T-cell (primary cell): ENCODE measurements around the gene SAMD4A. TPM values are rescaled to one million over a fixed set of nuclear protein-coding genes. Genes with fewer than 3 reads are reported as not detected.
A peak's percentile ranks its signal among the peaks of the same experiment; 100 is the strongest.

Experiments used
- ATAC-seq, 4 experiments: fragments of 200-7000 bp in 3 of 4; fragments of 150-1000 bp in 1 of 4; cut with Tn5 transposase; replicated peaks in 1 of 4; 1 replicate in 3 of 4; 2 replicates in 1 of 4; pipeline ENCODE4 v1.10.0; 2021; ENCODE audit warnings: moderate library complexity in 3 of 4, mild to moderate bottlenecking in 2 of 4, moderate number of reproducible peaks in 1 of 4
- CTCF ChIA-PET, 2 donors: fragments of 300-600 bp; sonication (Branson Sonifier 250); formaldehyde crosslinking; loops; one replicate each; lab custom pipeline; 2022; ENCODE audit warnings: antibody characterized with exemption in 2 of 2; lab: Charles Lee
- POLR2A ChIA-PET, 2 donors: fragments of 300-600 bp; sonication (Branson Sonifier 250); formaldehyde crosslinking; loops; one replicate each; lab custom pipeline; 2022; ENCODE audit warnings: antibody characterized with exemption in 2 of 2; lab: Charles Lee
- DNase-seq, 35 experiments: peaks; one replicate each; pipeline versions ENCODE4 v3.0.0 to v3.0.0-alpha.2; 2013 to 2023
- H3K27ac ChIP-seq: one replicate; pipeline ENCODE4 v1.5.1; 2013; ENCODE audit warnings: low read length
- H3K27me3 ChIP-seq, 2 experiments: replicated peaks in 1 of 2; 1 replicate in 1 of 2; 2 replicates in 1 of 2; pipeline versions ENCODE4 v1.6.1 to v1.7.0; 2013; ENCODE audit warnings: low read length in 1 of 2, mixed read lengths in 1 of 2; ENCODE audit not compliant: control insufficient read depth in 2 of 2, insufficient read depth in 2 of 2; ENCODE audit errors: extremely low read depth in 1 of 2
- H3K36me3 ChIP-seq, 2 donors: 1 replicate in 1 of 2; 2 replicates in 1 of 2; pipeline versions ENCODE4 v1.6.1 to v1.7.0; 2013; ENCODE audit warnings: low read length in 1 of 2; ENCODE audit not compliant: control insufficient read depth in 2 of 2, insufficient read depth in 1 of 2; ENCODE audit errors: extremely low read depth in 1 of 2
- H3K4me1 ChIP-seq, 2 experiments: 1 replicate in 1 of 2; 2 replicates in 1 of 2; pipeline versions ENCODE4 v1.6.1 to v1.7.0; 2013; ENCODE audit warnings: low read length in 2 of 2, mixed read lengths in 1 of 2; ENCODE audit not compliant: insufficient read depth in 2 of 2, control insufficient read depth in 1 of 2; ENCODE audit errors: extremely low read depth in 1 of 2
- H3K4me3 ChIP-seq, 2 donors: 1 replicate in 1 of 2; 2 replicates in 1 of 2; pipeline versions ENCODE4 v1.5.1 to v1.7.0; 2013; ENCODE audit warnings: mild to moderate bottlenecking in 2 of 2, low read length in 1 of 2, moderate library complexity in 1 of 2; ENCODE audit not compliant: control insufficient read depth in 1 of 2; ENCODE audit errors: extremely low read depth in 1 of 2
- H3K9me3 ChIP-seq: 2 replicates; pipeline ENCODE4 v1.7.0; 2013
- H3K27ac Mint-ChIP-seq, 2 donors: one replicate each; pipeline ENCODE4 v1.8.0; 2020 to 2021; ENCODE audit warnings: mild to moderate bottlenecking in 2 of 2, mixed read lengths in 2 of 2
- H3K27me3 Mint-ChIP-seq, 2 donors: one replicate each; pipeline ENCODE4 v1.8.0; 2021 to 2022; ENCODE audit warnings: mixed read lengths in 2 of 2
- H3K36me3 Mint-ChIP-seq: one replicate; pipeline ENCODE4 v1.8.0; 2021; ENCODE audit warnings: mixed read lengths
- H3K4me1 Mint-ChIP-seq, 3 donors: one replicate each; pipeline ENCODE4 v1.8.0; 2020 to 2022; ENCODE audit warnings: mixed read lengths in 3 of 3, mild to moderate bottlenecking in 1 of 3
- H3K4me3 Mint-ChIP-seq, 3 donors: one replicate each; pipeline ENCODE4 v1.8.0; 2020 to 2022; ENCODE audit warnings: mild to moderate bottlenecking in 3 of 3, mixed read lengths in 3 of 3, moderate library complexity in 3 of 3
- H3K9me3 Mint-ChIP-seq, 3 donors: one replicate each; pipeline ENCODE4 v1.8.0; 2020 to 2022; ENCODE audit warnings: mixed read lengths in 3 of 3
- WGBS: methylation state at CpG from one replicate; pipeline ENCODE4 v1.1.5; 2013; ENCODE audit warnings: missing lambda C conversion rate; ENCODE audit not compliant: insufficient coverage; 5-methylcytosine and 5-hydroxymethylcytosine counted together
- total RNA-seq, 35 experiments: library from RNA in 6 of 35; stranded (reverse) in 6 of 35; fragments of 120-200 nt in 1 of 35; gene quantifications; one replicate each; pipeline versions ENCODE4 v1.2.1 to v1.2.4 and lab custom pipeline; 2013 to 2026

Gene SAMD4A
- total RNA-seq, 5 donors from 2014 or later (not counting 1 experiment from before 2014, with no cell fraction given): 1.2 to 3.9 (median 1.3) TPM

DNA sequence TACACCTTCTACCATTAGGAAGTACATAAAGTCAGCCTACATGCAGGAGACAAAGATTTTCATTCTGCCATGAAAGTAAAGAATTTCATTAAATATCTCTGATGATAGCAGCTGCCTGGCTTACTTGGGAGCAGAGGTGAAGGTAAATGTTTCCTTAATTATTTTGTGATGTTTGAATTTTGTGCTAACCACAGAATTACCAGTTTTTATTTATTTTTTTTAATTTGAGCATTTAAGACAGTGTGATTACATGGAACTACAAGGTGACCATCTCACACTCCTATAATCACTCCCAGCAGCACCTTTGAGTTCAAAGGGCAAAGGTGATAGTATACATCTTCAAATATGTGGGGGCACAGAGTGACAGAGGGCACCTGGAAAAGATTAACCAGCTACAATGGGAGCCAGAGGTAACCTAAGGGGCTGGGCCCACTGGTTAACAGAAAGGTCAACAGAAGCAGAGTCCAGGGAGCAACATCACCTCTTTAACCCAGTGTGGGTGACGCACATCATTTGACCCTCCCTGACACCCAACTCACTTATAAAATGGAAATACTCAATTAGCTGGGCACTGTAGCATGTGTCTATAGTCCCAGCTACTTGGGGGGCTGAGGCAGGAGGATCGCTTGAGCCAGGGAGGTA is 270.7 kb downstream of the SAMD4A start:
- no peak overlapping the region for H3K27ac Mint-ChIP-seq
- CTCF ChIA-PET: no interaction called here

GRCh38 chr14:54838931-54839512 is 272.1 kb downstream of the SAMD4A start:
- H3K4me3 ChIP-seq: no peak overlapping the region
- Mint-ChIP-seq H3K9me3 (no peaks in the 10 kb centered on the region), H3K27ac (no peak overlapping the region), H3K4me3 (no peak overlapping the region), H3K4me1 (no peaks in the 10 kb centered on the region), H3K36me3 (peaks cover 47% of the 10 kb centered on the region), H3K27me3 (no peaks in the 10 kb centered on the region)
- H3K27ac ChIP-seq: no peak overlapping the region
- ChIA-PET POLR2A (no interaction called here), CTCF (no interaction called here)
- ATAC-seq (no peak), DNase-seq (no peak)
- H3K9me3 ChIP-seq: no peaks in the 10 kb centered on the region
- H3K27me3 ChIP-seq: no peaks in the 10 kb centered on the region
- no peaks in the 10 kb centered on the region for H3K4me1 ChIP-seq
- 98% methylated on average over 7 of the region's 10 CpGs for WGBS
- peaks cover 4 to 28% of the 10 kb centered on the region in 2 donors for H3K36me3 ChIP-seq

More for the DNA sequence above, 270.7 kb downstream of the SAMD4A start:
- DNase-seq (no peak), ATAC-seq (no peak)
- Histone ChIP-seq H3K4me1 (no peaks in the 10 kb centered on the region), H3K9me3 (no peaks in the 10 kb centered on the region), H3K36me3 (peaks cover 4 to 26% of the 10 kb centered on the region in 2 donors), H3K27me3 (no peaks in the 10 kb centered on the region), H3K27ac (no peak overlapping the region), H3K4me3 (no peak overlapping the region)
- POLR2A ChIA-PET: no interaction called here
- peaks cover 48% of the 10 kb centered on the region for H3K36me3 Mint-ChIP-seq
- peaks cover 0 to 4% (median 0%) of the 10 kb centered on the region in 3 donors for H3K9me3 Mint-ChIP-seq
- no CpG with 5 or more reads among the region's 2 CpGs for WGBS
- H3K4me1 Mint-ChIP-seq: no peaks in the 10 kb centered on the region
- H3K4me3 Mint-ChIP-seq: no peak overlapping the region
- H3K27me3 Mint-ChIP-seq: no peaks in the 10 kb centered on the region

GRCh38 chr14:54839701-54840119 is 272.8 kb downstream of the SAMD4A start:
- Histone ChIP-seq H3K9me3 (no peaks in the 10 kb centered on the region), H3K4me1 (no peaks in the 10 kb centered on the region), H3K27ac (no peak overlapping the region), H3K27me3 (no peaks in the 10 kb centered on the region), H3K4me3 (no peak overlapping the region), H3K36me3 (peaks cover 4 to 34% of the 10 kb centered on the region in 2 donors)
- H3K36me3 Mint-ChIP-seq: peaks cover 52% of the 10 kb centered on the region
- DNase-seq (no peak), ATAC-seq (no peak)
- no peak overlapping the region for H3K27ac Mint-ChIP-seq
- no peaks in the 10 kb centered on the region for H3K4me1 Mint-ChIP-seq
- H3K4me3 Mint-ChIP-seq: no peak overlapping the region
- no CpG with 5 or more reads among the region's 3 CpGs for WGBS
- CTCF ChIA-PET: no interaction called here
- H3K27me3 Mint-ChIP-seq: no peaks in the 10 kb centered on the region
- POLR2A ChIA-PET: no interaction called here
- H3K9me3 Mint-ChIP-seq: no peaks in the 10 kb centered on the region

DNA sequence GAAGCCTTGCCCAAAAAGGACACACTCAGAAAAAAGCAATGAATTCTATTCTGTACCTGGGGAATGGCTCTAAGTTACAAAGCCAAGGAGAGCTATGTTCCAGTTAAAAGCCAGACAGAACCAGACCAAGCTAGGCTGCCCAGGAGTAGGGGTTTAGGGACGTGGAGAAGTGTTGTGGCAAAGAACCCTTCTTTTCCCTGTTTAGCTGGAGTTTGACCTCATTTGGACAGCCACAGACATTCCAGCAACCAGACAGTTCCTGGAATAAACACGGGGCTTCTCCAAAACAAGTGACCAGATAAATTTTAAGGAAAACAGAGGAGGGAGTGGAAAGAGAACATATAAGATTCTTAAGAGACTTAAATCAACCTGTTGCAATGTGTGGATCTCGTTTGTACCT is 273.4 kb downstream of the SAMD4A start:
- Mint-ChIP-seq H3K4me1 (no peaks in the 10 kb centered on the region), H3K9me3 (no peaks in the 10 kb centered on the region), H3K4me3 (no peak overlapping the region), H3K27me3 (no peaks in the 10 kb centered on the region), H3K36me3 (peaks cover 50% of the 10 kb centered on the region), H3K27ac (no peak overlapping the region)
- ATAC-seq: no peak
- no peaks in the 10 kb centered on the region for H3K4me1 ChIP-seq
- H3K9me3 ChIP-seq: no peaks in the 10 kb centered on the region
- no CpG with 5 or more reads among the region's 3 CpGs for WGBS
- peaks cover 4 to 39% of the 10 kb centered on the region in 2 donors for H3K36me3 ChIP-seq
- CTCF ChIA-PET: no interaction called here
- H3K27me3 ChIP-seq: no peaks in the 10 kb centered on the region
- H3K27ac ChIP-seq: no peak overlapping the region
- no peak for DNase-seq
- POLR2A ChIA-PET: no interaction called here
- no peak overlapping the region for H3K4me3 ChIP-seq

DNA sequence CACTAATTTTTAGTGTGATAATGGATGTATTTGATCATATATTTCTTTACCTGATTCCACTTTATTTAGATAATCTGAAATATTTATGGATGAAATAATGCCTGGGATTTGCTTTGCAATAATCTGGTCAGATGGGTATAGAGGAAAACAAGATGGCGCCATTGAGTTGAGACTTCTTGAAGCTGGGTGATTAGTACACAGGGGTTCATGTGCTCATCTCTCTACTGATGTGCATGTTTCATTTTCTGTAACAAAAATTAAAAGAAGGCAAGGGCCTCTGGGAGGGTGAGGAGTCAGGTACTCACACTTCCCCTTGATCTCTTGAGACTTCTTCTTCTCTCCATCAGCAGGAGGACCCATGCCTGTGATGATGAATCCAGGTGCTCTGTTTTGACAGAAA is 273.9 kb downstream of the SAMD4A start:
- Mint-ChIP-seq H3K36me3 (peaks cover 53% of the 10 kb centered on the region), H3K9me3 (no peaks in the 10 kb centered on the region), H3K4me3 (no peak overlapping the region), H3K4me1 (no peaks in the 10 kb centered on the region), H3K27me3 (no peaks in the 10 kb centered on the region), H3K27ac (peak overlapping the region in 1 of 2 donors; percentile 28)
- no peak overlapping the region for H3K27ac ChIP-seq
- 100% methylated on average over 1 of the region's 1 CpG for WGBS
- H3K9me3 ChIP-seq: no peaks in the 10 kb centered on the region
- DNase-seq: no peak
- ChIA-PET CTCF (no interaction called here), POLR2A (no interaction called here)
- no peaks in the 10 kb centered on the region for H3K4me1 ChIP-seq
- peaks cover 4 to 43% of the 10 kb centered on the region in 2 donors for H3K36me3 ChIP-seq
- no peak for ATAC-seq
- H3K4me3 ChIP-seq: no peak overlapping the region
- no peaks in the 10 kb centered on the region for H3K27me3 ChIP-seq

Other genes with a start within 250 kb of the SAMD4A start
- gene CDKN3, start 170.1 kb upstream of the SAMD4A start, total RNA-seq: 1 to 10 TPM; 1.2 to 2.7 (median 1.6) TPM
- gene CNIH1, start 125.8 kb upstream of the SAMD4A start, total RNA-seq: 10 to 100 TPM; 39.1 to 52.7 (median 42.1) TPM
- 10 to 100 TPM; 26.2 to 33.0 (median 27.8) TPM for gene GMFB, start 78.1 kb upstream of the SAMD4A start, total RNA-seq
- 10 to 100 TPM; 14.2 to 28.0 (median 14.9) TPM for gene CGRRF1, start 57.2 kb upstream of the SAMD4A start, total RNA-seq